ENCODE results near the gene SIL1.

Gene SIL1

DNA sequence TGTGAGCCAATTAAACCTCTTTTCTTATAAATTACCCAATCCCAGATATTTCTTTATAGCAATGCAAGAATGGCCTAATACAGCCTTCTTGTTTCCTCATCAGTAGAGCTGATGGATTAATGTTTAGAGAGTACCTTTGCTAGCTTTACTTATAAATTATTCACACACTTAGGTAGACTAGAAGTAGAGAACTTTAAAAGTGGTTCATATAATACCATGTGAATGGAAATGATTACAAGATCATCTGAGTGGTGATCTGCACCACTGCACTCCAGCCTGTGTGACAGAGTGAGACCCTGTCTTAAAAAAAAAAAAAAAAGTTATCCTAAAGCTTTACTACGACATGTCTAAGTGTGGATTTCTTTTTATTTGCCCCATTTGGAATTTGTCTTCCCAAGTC is 299.9 kb downstream of the SIL1 start:
- TF ChIP-seq, protein P1, sequence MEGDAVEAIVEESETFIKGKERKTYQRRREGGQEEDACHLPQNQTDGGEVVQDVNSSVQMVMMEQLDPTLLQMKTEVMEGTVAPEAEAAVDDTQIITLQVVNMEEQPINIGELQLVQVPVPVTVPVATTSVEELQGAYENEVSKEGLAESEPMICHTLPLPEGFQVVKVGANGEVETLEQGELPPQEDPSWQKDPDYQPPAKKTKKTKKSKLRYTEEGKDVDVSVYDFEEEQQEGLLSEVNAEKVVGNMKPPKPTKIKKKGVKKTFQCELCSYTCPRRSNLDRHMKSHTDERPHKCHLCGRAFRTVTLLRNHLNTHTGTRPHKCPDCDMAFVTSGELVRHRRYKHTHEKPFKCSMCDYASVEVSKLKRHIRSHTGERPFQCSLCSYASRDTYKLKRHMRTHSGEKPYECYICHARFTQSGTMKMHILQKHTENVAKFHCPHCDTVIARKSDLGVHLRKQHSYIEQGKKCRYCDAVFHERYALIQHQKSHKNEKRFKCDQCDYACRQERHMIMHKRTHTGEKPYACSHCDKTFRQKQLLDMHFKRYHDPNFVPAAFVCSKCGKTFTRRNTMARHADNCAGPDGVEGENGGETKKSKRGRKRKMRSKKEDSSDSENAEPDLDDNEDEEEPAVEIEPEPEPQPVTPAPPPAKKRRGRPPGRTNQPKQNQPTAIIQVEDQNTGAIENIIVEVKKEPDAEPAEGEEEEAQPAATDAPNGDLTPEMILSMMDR (IDR thresholded peaks at IDR 0.05): no peak

All from LNCAP (cell line).